ENCODE data around the gene CEP350.

The CEP350 gene

GRCh38 chr1:180057883-180058396, 103.3 kb downstream of the CEP350 start:
- DNase-seq (ENCODE audit: low read depth in 2 of 2): no peak

GRCh38 chr1:180061019-180061418, 106.4 kb downstream of the CEP350 start:
- DNase-seq (ENCODE audit: low read depth in 2 of 2): no peak

GRCh38 chr1:180062452-180062971, 107.9 kb downstream of the CEP350 start:
- no peak for DNase-seq (ENCODE audit: low read depth in 2 of 2)

DNA sequence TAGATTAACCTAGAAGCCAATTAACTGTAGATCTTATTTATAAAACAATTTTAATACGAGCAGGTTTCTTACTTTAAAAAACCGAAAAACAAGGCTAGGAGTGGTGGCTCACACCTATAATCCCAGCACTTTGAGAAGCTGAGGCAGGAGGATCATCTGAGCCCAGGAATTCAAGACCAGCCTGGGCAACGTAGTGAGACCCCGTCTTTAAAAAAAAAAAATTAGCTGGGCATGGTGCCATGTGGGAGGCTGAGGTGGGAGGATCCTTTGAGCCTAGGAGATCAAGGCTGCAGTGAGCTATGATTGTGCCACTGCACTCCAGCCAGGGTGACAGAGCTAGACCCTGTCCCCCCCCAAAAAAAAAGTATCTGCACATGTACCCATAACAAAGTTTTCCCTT, 110.8 kb downstream of the CEP350 start:
- no peak for DNase-seq (ENCODE audit: low read depth in 2 of 2)

- no peak for DNase-seq (ENCODE audit: low read depth in 2 of 2)
These were observed 111.5 kb downstream of the CEP350 start for GRCh38 chr1:180066150-180066549.

- DNase-seq (ENCODE audit: low read depth in 2 of 2): no peak
These were observed 115.7 kb downstream of the CEP350 start for GRCh38 chr1:180070286-180070685.

DNA sequence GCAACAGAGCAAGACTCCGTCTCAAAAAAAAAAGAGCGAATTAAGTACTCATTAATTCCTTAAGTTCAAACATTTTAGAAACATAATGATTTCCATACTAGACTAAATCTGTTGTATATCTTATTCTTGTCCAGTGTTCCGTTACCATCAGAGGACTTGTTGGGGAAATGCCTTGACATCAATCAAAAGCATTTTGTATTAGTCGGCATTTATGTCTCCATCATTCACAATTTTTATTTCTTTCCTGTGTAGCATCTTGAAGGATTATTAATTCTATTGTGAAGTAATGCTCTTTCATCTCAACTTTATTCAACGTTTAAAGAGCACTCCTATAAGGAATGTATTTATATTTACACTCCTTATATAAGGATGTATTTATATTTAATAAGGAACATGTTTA, 117.1 kb downstream of the CEP350 start:
- DNase-seq (ENCODE audit: low read depth in 2 of 2): no peak

DNA sequence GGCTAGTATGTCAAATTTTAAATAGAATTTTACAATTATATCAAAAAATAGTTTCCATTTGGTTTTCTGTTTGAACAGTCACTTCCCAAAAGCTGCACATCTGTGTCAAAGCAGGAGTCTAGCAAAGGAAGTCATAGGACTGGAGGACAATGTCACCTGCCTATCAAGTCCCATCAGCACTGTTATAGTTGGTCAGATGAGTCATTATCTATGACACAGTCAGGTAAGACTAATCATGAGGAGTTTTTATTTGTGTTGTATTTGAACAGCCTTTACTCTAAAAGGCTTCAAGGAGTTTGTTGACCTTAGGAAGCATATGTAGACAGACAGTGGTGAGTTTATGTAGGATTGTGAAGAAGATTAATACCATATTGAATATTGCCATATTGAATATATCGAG, 125.8 kb downstream of the CEP350 start:
- no peak for DNase-seq (ENCODE audit: low read depth in 2 of 2)

DNA sequence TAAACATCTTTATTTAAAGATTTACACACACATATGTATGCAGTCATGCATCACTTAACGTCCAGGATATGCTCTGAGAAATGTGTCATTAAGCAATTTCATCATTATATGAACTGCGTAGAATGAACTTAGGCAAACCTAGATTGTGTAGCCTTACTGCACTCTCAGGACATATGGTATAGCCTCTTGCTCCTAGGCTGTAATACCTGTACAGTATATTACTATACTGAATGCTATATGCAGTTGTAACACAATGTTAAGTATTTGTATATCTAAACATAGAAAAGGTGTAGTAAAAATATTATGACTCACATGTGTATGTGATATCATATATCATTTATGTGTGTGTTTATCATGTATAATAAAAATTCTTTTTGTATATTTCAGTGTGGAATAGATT, 126.9 kb downstream of the CEP350 start:
- DNase-seq (ENCODE audit: low read depth in 2 of 2): no peak

- no peak for DNase-seq (ENCODE audit: low read depth in 2 of 2)
These were observed 128.6 kb downstream of the CEP350 start for GRCh38 chr1:180083164-180083563.

- no peak for DNase-seq (ENCODE audit: low read depth in 2 of 2)
These were observed 130.3 kb downstream of the CEP350 start for GRCh38 chr1:180084867-180085266.

DNA sequence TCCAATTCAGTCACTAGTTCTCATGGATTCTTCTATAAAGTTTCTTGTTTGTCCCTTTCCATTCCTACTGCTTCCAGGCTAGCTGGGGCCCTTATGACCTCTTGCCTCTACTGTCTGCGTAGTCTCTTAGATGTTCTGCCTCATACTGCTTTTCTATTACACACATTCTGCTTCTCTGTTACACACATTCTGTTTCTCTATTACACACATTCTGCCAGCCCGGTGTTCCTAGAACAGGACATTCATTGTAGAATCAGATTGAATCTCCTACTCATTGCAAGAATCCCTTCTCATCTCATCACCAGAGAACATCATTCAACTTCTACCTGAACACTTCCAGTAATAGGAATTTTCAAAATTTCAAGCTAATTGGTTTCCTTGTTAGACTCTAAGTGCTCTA, 130.7 kb downstream of the CEP350 start:
- DNase-seq (ENCODE audit: low read depth in 2 of 2): no peak

GRCh38 chr1:180092931-180093650, 138.5 kb downstream of the CEP350 start:
- DNase-seq (ENCODE audit: low read depth in 2 of 2): no peak

- no peak for DNase-seq (ENCODE audit: low read depth in 2 of 2)
These were observed 140.2 kb downstream of the CEP350 start for GRCh38 chr1:180094705-180095295.

DNA sequence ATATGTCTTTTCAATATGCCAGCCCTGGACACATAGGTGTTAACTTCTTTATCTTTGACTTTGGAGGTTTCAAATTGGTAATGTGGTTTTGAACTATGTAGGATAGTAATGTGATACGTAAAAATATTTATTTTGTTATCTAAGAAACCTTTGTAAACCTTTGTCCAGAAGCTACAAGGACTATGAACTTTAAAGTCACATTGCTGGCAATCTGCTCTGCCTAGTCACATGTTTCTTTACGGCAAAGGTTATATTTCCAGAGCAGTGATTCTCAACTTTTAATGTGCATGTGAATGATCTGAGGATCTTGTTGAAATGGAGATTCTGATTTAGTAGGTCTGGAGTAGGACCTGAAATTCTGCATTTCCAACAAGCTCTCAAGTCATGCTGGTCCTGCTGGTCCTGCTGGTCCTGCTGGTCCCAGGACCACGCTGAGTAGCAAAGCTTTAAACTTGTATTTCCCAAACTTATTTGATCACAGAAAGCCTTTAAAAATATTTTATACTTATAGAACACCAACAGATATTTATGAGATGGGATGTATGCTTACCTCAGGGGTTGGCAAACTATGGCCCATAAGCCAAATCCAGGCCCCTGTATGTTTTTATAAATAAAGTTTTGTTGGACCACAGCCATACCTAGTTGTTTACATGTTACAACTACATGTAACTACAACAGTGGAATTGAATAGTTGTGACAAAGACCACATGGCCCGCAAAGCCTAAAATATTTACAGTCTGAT, 142.1 kb downstream of the CEP350 start:
- no peak for DNase-seq (ENCODE audit: low read depth in 2 of 2)

GRCh38 chr1:180097326-180097605, 142.7 kb downstream of the CEP350 start:
- no peak for DNase-seq (ENCODE audit: low read depth in 2 of 2)

- no peak for DNase-seq (ENCODE audit: low read depth in 2 of 2)
These were observed 146.8 kb downstream of the CEP350 start for GRCh38 chr1:180101411-180101810.

- DNase-seq (ENCODE audit: low read depth in 2 of 2): no peak
These were observed 149.2 kb downstream of the CEP350 start for GRCh38 chr1:180103819-180104218.

DNA sequence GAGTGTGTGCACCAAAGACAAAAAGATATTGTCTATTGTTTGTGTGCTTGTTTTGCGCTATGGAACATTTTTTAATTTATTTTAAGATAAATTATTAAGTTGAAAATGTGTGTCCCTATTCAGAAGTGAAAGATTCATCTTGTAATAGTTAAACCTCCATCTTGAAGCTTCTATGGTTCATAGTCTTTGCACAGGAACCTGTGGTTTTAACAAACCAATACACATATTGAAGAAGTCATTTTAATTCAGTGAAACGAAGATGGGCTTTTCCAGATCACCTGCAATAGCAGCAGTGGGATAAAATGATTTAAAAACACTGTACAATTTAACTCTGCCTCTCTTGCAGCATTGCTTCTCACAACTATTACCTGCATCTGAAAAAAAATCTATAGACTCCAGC, 157.5 kb downstream of the CEP350 start:
- DNase-seq (ENCODE audit: low read depth in 2 of 2): no peak

- no peak for DNase-seq (ENCODE audit: low read depth in 2 of 2)
These were observed 158.5 kb downstream of the CEP350 start for GRCh38 chr1:180112984-180113647.

DNA sequence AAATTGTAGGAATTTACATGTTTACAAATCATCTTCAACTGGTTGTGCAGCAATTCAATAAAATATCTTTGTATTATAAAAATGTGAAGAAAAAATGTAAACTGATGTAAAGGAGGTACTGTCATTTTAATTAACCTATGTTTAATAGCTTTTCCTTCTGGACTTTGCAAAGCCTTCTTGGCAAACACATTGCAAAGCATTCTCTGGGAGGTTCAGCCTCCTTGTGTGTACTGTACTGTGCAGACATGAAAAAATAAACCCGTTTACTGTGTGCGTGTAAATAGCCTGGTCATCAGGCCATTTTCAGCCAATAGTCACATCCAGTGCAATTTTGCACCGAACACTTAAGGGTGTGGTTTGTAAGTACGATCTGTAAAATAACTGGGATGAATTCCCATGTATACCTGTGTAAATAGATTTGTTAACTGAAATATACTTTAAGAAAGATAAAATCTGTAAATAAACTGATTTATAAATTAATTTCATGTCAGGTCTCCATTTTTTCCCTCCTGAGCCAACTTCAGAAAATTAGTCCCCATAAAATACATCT, 159.9 kb downstream of the CEP350 start:
- no peak for DNase-seq (ENCODE audit: low read depth in 2 of 2)
